Measurements from ENCODE around the gene NFATC2. TPM values are rescaled to one million over a fixed set of nuclear protein-coding genes. Genes with fewer than 3 reads are reported as not detected.

NFATC2 gene
- total and polyA plus RNA-seq, 2 of the 8 experiments (the other 6 are each of a cell fraction or from before 2014, with no cell fraction given) = 0.27 to 0.91 TPM

- H4K91ac ChIP-seq (replicated peaks; ENCODE audit: insufficient read length, low read length) = no peak overlapping the region
- H4K20me1 ChIP-seq (replicated peaks in 1 of 2; ENCODE audit: control insufficient read depth in 1 of 2, insufficient read depth in 2 of 2, low read length in 2 of 2) = no peaks in the 10 kb centered on the region
- H3K27me3 ChIP-seq (replicated peaks in 1 of 4; ENCODE audit: control insufficient read depth in 3 of 4, extremely low read depth in 1 of 4, insufficient read depth in 3 of 4, low read length in 3 of 4) = no peaks in the 10 kb centered on the region; a peak in 1 of 7 replicates
- no peak overlapping the region for H3K14ac ChIP-seq (ENCODE audit: insufficient read length)
- no peak overlapping the region for H2BK20ac ChIP-seq (ENCODE audit: low read length)
- H3K9ac ChIP-seq (replicated peaks in 1 of 4; ENCODE audit: extremely low read depth in 1 of 4, low read depth in 3 of 4, low read length in 3 of 4) = no peak overlapping the region; a peak in 1 of 7 replicates
- H3K18ac ChIP-seq (ENCODE audit: extremely low read depth, low read length) = no peak overlapping the region
- no peak overlapping the region for H2BK15ac ChIP-seq (ENCODE audit: low read length)
- H3K9me3 ChIP-seq (ENCODE audit: insufficient read depth in 2 of 2, low read depth in 1 of 2, low read length in 1 of 2) = no peaks in the 10 kb centered on the region
- H3K4me1 ChIP-seq (replicated peaks in 1 of 4; ENCODE audit: control insufficient read depth in 3 of 4, insufficient read depth in 4 of 4, low read length in 3 of 4) = peaks cover 0 to 16% (median 6%) of the 10 kb centered on the region in 4 experiments; a peak in 6 of 7 replicates
- H3K4ac ChIP-seq (replicated peaks; ENCODE audit: insufficient read length, low read depth, low read length) = no peak overlapping the region
- no peaks in the 10 kb centered on the region for H3K36me3 ChIP-seq (ENCODE audit: control insufficient read depth in 2 of 4, insufficient read depth in 4 of 4, low read length in 3 of 4)
- ChIA-PET CTCF (ENCODE audit: partially characterized antibody) (no interaction called here), POLR2A (ENCODE audit: partially characterized antibody) (no interaction called here)
- H2BK120ac ChIP-seq (replicated peaks; ENCODE audit: low read depth, low read length) = no peak overlapping the region
- H2BK12ac ChIP-seq (ENCODE audit: low read depth, low read length) = no peak overlapping the region
- no peak overlapping the region for H3K23ac ChIP-seq (ENCODE audit: insufficient read length)
- 94% methylated on average over 4 of the region's 4 CpGs; no CpG with 5 or more reads in 1 of the 2 experiments for whole genome bisulfite sequencing, 2 experiments (ENCODE audit: extremely low coverage in 1 of 2, insufficient coverage in 1 of 2, insufficient read length in 1 of 2, insufficient replicate concordance in 2 of 2, low coverage in 1 of 2, low lambda C conversion rate in 2 of 2, missing lambda C conversion rate in 1 of 2)
- H2AFZ ChIP-seq (ENCODE audit: low read length) = no peak overlapping the region
- no peaks in the 10 kb centered on the region for H3K79me1 ChIP-seq (ENCODE audit: low read depth, low read length)
- H2AK5ac ChIP-seq (ENCODE audit: low read depth, low read length) = no peak overlapping the region
- DNase-seq (ENCODE audit: low read depth in 1 of 2, low spot score in 2 of 2) (no peak), FAIRE-seq (no peak)
- H3K27ac ChIP-seq (ENCODE audit: low read depth, low read length) = no peak overlapping the region
- H3K4me2 ChIP-seq (ENCODE audit: insufficient read depth in 1 of 2, low read depth in 2 of 2, low read length in 2 of 2) = no peak overlapping the region
- no peak overlapping the region for H3K56ac ChIP-seq (replicated peaks; ENCODE audit: insufficient read length, low read depth, low read length)
- H2BK5ac ChIP-seq (ENCODE audit: low read depth, low read length) = no peak overlapping the region
- no peaks in the 10 kb centered on the region for H3K23me2 ChIP-seq (ENCODE audit: low read depth, low read length)
- H4K8ac ChIP-seq (ENCODE audit: extremely low read depth, insufficient read depth, low read length) = no peak overlapping the region
- no peak overlapping the region for H3K4me3 ChIP-seq (ENCODE audit: extremely low read depth in 1 of 4, insufficient read depth in 2 of 4, low read depth in 3 of 4, low read length in 4 of 4)
- no peaks in the 10 kb centered on the region for H3K79me2 ChIP-seq (ENCODE audit: control insufficient read depth in 1 of 2, insufficient read depth in 2 of 2, low read length in 2 of 2)
- H4K5ac ChIP-seq (ENCODE audit: insufficient read length, low read depth, low read length) = no peak overlapping the region
- TF ChIP-seq CBX5 (IDR thresholded peaks at IDR 0.05; ENCODE audit: low read depth, low read length) = no peak
- no peak for TF ChIP-seq GTF2F1 (IDR thresholded peaks at IDR 0.05; ENCODE audit: borderline replicate concordance, low read depth, low read length)
- no peak for TF ChIP-seq RFX5 (IDR thresholded peaks at IDR 0.05; ENCODE audit: borderline replicate concordance, low read depth, low read length)
- TF ChIP-seq E2F6 (IDR thresholded peaks at IDR 0.05) = no peak
- no peak for TF ChIP-seq GABPA (IDR thresholded peaks at IDR 0.05; ENCODE audit: borderline replicate concordance, insufficient read depth, low read length)
- TF ChIP-seq NRF1 (IDR thresholded peaks at IDR 0.05; ENCODE audit: low read depth, low read length) = no peak
- TF ChIP-seq SIRT6 (IDR thresholded peaks at IDR 0.05; ENCODE audit: low read length) = no peak
- no peak for TF ChIP-seq KDM4A (IDR thresholded peaks at IDR 0.05; ENCODE audit: low read depth, low read length, severe bottlenecking)
- no peak for TF ChIP-seq SUZ12 (IDR thresholded peaks at IDR 0.05; ENCODE audit: low read length)
- TF ChIP-seq BRCA1 (IDR thresholded peaks at IDR 0.05; ENCODE audit: low read depth, low read length) = no peak
- no peak for TF ChIP-seq CBX8 (IDR thresholded peaks at IDR 0.05; ENCODE audit: borderline replicate concordance, low read depth, low read length)
- TF ChIP-seq SIX5 (IDR thresholded peaks at IDR 0.05; ENCODE audit: low read depth, low read length) = no peak
- TF ChIP-seq BACH1 (IDR thresholded peaks at IDR 0.05; ENCODE audit: low read length) = no peak
- no peak for TF ChIP-seq TCF12 (IDR thresholded peaks at IDR 0.05; ENCODE audit: low read depth, low read length)
- no peak for TF ChIP-seq TAF1 (IDR thresholded peaks at IDR 0.05; ENCODE audit: low read depth, low read length)
These were observed 122.9 kb downstream of the NFATC2 start for GRCh38 chr20:51419646-51420045.
